Colon (tissue), 2 donors: ENCODE data around the gene VAC14.

Source experiments
- FAIRE-seq: peaks from 2 replicates; lab custom pipeline; 2012; peaks lifted over from hg19 to GRCh38; lab: Jason Lieb, UNC
- donor health status: control.
- donor health status: control.

Gene VAC14

GRCh38 chr16:70661918-70662641 lies 138.9 kb downstream of the VAC14 start:
- FAIRE-seq = no peak

- no peak for FAIRE-seq
These were observed 139.4 kb downstream of the VAC14 start for GRCh38 chr16:70661534-70661917.

GRCh38 chr16:70660672-70661350 lies 140.1 kb downstream of the VAC14 start:
- FAIRE-seq = no peak

- no peak for FAIRE-seq
These were observed 140.8 kb downstream of the VAC14 start for GRCh38 chr16:70659953-70660671.

DNA sequence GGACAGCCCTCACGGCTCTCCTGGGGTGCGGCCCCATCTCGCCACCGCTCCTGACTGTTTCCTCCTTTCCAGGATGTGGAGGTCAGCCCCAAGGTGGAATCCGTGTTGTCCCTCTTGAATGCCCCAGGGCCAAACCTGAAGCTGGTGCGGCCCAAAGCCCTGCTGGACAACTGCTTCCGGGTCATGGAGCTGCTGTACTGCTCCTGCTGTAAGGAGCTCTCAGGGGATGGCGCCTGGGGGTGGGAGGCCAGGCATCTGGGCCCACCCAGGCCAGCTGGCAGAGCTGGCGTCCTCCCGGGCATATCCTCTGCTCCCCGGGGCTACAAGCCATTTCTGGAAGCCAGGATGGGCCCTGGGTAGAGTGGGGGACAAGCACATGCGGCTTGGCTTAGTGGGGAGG lies 141.4 kb downstream of the VAC14 start:
- FAIRE-seq = no peak

DNA sequence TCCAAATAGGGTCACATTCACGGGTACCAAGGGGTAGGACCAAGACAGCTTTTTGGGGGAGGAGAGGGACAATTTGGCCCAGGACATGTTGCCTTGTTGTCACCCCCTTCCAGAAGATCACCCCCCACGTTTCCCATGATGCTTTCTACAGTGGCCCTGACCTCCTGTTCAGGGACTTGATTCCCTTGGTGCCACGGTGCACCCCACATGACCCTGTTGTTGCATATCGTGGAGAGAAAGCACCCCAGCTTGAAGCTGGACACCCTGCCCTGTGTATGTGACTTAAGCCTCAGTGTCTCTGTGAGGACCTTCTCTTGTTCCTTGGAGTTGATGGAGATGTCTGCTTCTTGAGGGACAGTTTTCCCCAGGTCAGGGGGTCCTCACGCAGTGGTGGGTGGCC lies 142.0 kb downstream of the VAC14 start:
- no peak for FAIRE-seq

GRCh38 chr16:70657956-70658355 lies 143.0 kb downstream of the VAC14 start:
- no peak for FAIRE-seq

DNA sequence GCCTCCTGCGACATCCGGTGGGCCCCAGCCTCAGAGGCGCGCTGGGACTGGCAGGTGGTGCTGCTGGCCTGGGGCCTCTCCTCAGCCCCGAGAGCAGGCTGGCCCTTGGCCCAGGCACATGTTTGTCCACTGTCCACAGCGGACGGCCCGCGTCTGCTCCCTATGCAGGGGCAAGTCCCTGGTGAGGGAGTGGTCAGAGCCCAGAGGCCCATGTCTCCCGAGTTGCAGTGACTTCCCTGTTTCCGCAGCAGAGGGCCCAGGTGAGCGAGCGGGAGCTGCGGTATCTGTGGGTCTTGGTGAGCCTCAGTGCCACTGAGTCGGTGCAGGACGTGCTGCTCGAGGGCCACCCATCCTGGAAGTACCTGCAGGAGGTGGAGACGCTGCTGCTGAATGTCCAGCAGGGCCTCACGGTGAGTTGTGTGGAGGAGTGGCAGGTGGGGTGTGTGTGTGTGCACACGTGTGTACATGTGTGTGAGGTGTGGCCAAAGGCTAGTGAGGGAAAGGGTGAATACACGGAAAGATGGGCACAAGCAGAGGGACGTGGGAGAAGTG lies 144.2 kb downstream of the VAC14 start:
- FAIRE-seq = no peak

DNA sequence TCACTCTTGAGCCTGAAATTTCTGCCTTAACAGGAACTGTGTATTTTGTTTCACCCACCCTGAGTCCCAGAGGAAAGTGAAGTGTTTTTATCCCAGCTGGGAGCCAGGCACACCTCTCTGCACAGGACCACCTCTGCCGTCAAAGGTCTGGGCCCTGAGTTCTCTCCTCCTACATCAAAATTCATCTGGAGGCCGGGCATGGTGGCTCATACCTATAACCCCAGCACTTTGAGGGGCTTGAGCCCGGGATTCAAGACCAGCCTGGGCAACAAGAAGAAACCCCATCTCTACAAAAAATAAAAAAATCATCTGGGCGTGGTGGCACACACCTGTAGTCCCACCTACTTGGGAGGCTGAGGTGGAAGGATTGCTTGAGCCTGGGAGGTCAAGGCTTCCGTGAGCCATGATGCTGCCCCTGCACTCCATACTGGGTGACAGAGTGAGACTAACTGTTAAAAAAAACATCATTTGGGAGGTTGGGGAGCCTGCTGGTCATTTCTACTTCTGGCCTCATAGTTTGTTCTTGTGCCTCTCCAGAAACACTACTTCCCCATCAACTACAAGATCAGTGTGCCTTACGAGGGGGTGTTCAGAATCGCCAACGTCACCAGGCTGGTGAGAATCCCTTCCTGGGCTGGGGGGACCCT lies 144.8 kb downstream of the VAC14 start:
- FAIRE-seq = no peak

DNA sequence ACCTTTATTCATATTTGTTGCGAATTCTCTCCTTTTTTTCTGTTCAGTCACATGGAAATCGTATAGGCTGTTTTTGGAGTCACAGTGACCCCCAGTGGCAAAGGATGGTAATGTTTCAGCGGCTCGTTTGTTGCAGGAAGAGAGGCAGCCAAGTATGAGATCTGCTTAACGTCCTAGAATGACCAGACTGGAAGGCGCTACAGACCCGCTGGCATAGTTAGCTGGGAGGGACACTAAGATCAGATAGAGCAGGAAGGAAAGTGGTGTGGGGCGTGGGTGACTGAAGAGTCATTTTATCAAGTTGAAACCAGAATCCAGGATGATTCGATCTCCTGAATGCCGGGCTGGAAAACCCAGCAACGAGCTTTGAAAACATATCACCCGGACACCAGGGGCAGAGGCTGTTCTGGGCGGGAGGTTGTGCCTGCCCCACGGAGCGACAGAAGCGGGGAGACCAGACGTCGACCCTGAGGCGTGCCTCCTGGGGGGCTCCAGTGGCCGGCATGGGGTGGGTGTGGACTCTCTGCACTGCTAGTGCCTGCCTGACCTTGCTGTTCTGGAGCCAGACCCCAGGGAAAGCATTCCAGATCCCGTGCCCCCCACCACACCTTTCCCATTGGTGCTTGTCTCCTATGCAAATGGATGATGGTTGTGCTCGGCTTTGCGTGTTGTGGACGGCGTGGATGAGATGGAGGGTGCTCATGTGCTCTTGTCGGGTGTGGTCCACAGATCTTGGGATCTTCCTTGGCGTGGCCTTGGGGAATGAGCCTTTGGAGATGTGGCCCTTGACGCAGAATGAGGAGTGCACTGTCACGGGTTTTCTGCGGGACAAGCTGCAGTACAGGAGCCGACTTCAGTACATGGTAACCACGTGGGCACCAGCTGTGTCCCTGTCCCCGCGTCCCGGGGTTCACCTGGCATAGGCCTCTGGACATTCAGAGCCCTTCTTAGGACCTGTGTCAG lies 146.9 kb downstream of the VAC14 start:
- no peak for FAIRE-seq

DNA sequence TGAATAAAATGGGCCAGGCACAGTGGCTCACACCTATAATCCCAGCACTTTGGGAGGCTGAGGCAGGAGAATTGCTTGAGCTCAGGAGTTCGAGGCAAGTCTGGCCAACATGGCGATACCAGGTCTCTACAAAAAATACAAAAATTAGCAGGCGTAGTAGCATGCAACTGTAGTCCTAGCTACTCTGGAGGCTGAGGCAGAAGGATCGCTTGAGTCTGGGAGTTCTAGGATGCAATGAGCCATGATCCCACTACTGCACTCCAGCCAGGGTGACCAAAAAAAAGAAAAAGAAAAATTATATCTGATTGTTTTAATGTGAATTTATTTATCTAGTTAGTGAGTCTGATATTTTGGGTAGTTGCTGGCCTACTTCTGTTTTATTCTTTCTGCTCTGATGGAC lies 147.6 kb downstream of the VAC14 start:
- no peak for FAIRE-seq

- no peak for FAIRE-seq
These were observed 148.6 kb downstream of the VAC14 start for GRCh38 chr16:70652322-70652721.

GRCh38 chr16:70651524-70651923 lies 149.4 kb downstream of the VAC14 start:
- no peak for FAIRE-seq

DNA sequence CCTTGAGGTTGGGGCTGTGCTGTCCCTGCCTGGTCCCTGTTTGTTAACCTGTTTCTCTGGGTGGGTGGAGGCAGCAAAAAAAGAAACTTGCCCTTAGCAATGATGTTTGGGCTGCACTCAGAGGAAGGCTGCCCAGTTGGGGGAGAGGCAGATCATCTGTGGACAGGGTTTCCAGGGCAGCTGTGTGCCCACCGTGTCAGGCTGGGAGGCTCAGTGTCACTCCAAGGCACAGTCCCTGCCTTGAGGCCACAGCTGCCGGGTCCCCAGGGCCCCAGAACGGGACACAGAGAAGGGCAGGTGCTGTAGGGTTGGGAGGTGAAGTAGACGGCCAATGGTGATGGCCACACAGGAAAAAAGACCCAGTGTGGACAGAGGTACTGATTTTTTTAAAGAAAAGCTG lies 150.7 kb downstream of the VAC14 start:
- no peak for FAIRE-seq

GRCh38 chr16:70649300-70649699 lies 151.7 kb downstream of the VAC14 start:
- FAIRE-seq = no peak

DNA sequence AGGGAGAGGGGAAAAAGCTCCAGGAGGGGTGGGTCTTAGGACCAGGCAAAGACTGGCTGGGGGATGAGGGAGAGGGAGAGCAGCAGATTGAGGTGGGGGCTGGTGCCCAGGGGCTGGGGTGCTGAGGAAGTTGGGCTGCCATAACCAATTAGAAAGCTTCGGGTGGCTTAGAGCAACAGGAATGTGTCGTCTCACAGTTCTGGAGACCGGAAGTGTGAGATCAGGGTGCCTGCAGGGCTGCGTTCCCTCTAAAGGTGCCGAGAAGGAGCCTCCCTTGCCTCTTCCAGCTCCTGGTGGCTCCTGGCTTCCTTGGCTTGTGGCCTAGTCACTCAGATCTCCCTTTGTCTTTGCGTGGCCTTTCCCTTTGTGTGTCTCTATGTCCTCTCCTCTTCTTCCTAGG lies 152.4 kb downstream of the VAC14 start:
- FAIRE-seq = no peak

- FAIRE-seq = no peak
These were observed 153.3 kb downstream of the VAC14 start for GRCh38 chr16:70647441-70648359.

DNA sequence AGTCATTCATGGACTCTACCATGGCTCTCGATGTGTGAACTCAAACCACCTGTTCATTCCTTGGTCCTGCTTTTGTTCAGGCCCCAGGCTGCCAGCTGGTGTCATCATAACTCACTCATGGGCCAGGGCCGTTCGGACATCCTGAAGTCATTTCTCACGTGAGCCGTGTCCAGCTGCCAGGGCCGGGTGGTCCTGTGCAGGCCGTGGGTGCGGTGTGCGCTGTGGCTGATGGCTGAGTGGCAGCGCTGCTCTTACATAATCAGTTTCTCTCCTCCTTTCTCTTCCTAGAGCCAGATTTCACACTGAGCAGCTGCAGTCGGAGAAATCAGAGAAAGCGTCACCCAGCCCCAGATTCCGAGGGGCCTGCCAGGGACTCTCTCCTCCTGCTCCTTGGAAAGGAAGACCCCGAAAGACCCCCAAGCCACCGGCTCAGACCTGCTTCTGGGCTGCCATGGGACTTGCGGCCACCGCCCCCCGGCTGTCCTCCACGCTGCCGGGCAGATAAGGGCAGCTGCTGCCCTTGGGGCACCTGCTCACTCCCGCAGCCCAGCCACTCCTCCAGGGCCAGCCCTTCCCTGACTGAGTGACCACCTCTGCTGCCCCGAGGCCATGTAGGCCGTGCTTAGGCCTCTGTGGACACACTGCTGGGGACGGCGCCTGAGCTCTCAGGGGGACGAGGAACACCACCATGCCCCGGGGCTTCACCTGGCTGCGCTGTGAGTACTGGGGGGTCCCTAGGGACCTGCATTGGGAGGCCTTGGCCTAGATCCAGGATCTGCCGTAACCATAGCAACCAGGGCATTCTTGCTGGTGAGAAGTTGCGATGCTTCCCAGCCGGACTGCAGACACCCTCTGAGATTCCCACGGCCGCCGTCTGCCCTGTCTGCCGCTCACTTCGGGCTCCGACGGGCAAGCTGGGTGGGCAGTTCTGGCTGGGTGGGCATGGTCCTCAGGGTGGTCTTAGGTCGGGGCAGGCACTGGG lies 154.4 kb downstream of the VAC14 start, which contains the start of gene IL34:
TSS of gene IL34 (plus strand) at position 300 of the 982 bp plus-strand sequence. CDS start at position 689, 389 bp downstream.
- no peak for FAIRE-seq
